Ecto neural progenitor cell (in vitro differentiated cells): Measurements from ENCODE around the gene PRR22.
A peak's percentile ranks its signal among the peaks of the same experiment; 100 is the strongest.

Source experiments
- DNase-seq: peaks from one replicate; pipeline ENCODE4 v3.0.0-alpha.2; 2018; ENCODE audit warnings: low spot score

PRR22 gene

GRCh38 chr19:5814123-5814851 lies 29.7 kb upstream of the PRR22 start:
- DNase-seq: no peak

GRCh38 chr19:5811117-5811516 lies 26.6 kb upstream of the PRR22 start:
- no peak for DNase-seq

- DNase-seq: no peak
These were observed 24.9 kb upstream of the PRR22 start for GRCh38 chr19:5809469-5809868.

GRCh38 chr19:5809053-5809452 lies 24.5 kb upstream of the PRR22 start:
- no peak for DNase-seq

- no peak for DNase-seq
These were observed 23.7 kb upstream of the PRR22 start for GRCh38 chr19:5808120-5808816.

GRCh38 chr19:5806905-5807304 lies 22.4 kb upstream of the PRR22 start:
- DNase-seq: no peak

- no peak for DNase-seq
These were observed 21.6 kb upstream of the PRR22 start for GRCh38 chr19:5806133-5806489.

- DNase-seq: peak; percentile 93
These were observed 21.1 kb upstream of the PRR22 start for GRCh38 chr19:5805462-5806132.

- DNase-seq: peak; percentile 82
These were observed 20.2 kb upstream of the PRR22 start, which contains the start of gene NRTN for GRCh38 chr19:5804516-5805461. NRTN (plus strand) TSS chr19:5805067; CDS start chr19:5824166, 19,099 bp downstream.

- peak; percentile 99 for DNase-seq
These were observed 19.4 kb upstream of the PRR22 start for GRCh38 chr19:5803752-5804515.

- no peak for DNase-seq
These were observed 18.9 kb upstream of the PRR22 start for GRCh38 chr19:5803441-5803751.

- peak; percentile 83 for DNase-seq
These were observed 17.5 kb upstream of the PRR22 start for GRCh38 chr19:5801796-5802619.

GRCh38 chr19:5800361-5801270 lies 16.1 kb upstream of the PRR22 start:
- DNase-seq: no peak

GRCh38 chr19:5799247-5800241 lies 15.0 kb upstream of the PRR22 start:
- DNase-seq: no peak

GRCh38 chr19:5798244-5798643 lies 13.7 kb upstream of the PRR22 start:
- no peak for DNase-seq

- no peak for DNase-seq
These were observed 10.9 kb upstream of the PRR22 start for GRCh38 chr19:5795382-5795919.

- no peak for DNase-seq
These were observed 8.6 kb upstream of the PRR22 start for GRCh38 chr19:5793188-5793587.

GRCh38 chr19:5792224-5792623 lies 7.7 kb upstream of the PRR22 start:
- DNase-seq: no peak
